DOHH2 (cell line): ENCODE measurements around the gene ALOX12B.
"Not testable (repeated sequence)": the region's sequence is repeated elsewhere in the genome, so short reads cannot be mapped to it uniquely, and the experiment has no call there.

ENCODE experiments used
- H3F3A ChIP-seq: fragments of 200-600 bp; sonication (generic), shearing (Covaris generic); 2 replicates; pipeline ENCODE4 v1.6.0; 2016; ENCODE audit warnings: antibody characterized with exemption, mild to moderate bottlenecking; ENCODE audit not compliant: control insufficient read depth, insufficient read depth
- H3K27ac ChIP-seq: fragments of 200-600 bp; sonication (generic); 2 replicates; pipeline ENCODE4 v1.5.1; 2014; ENCODE audit warnings: low read depth, mild to moderate bottlenecking, low read length, moderate library complexity
- H3K27me3 ChIP-seq: fragments of 200-600 bp; sonication (generic); 2 replicates; pipeline ENCODE4 v1.6.1; 2014; ENCODE audit warnings: mild to moderate bottlenecking, low read length, mixed read lengths; ENCODE audit not compliant: control insufficient read depth
- H3K36me3 ChIP-seq: fragments of 200-600 bp; sonication (generic); 2 replicates; pipeline ENCODE4 v1.6.1; 2014; ENCODE audit warnings: mild to moderate bottlenecking, low read length, moderate library complexity, mixed read lengths; ENCODE audit not compliant: control insufficient read depth
- H3K4me1 ChIP-seq: fragments of 200-600 bp; sonication (generic); 2 replicates; pipeline ENCODE4 v1.6.1; 2014; ENCODE audit warnings: mild to moderate bottlenecking, low read length, mixed read lengths; ENCODE audit not compliant: control insufficient read depth
- H3K4me2 ChIP-seq: fragments of 200-600 bp; sonication (generic); 2 replicates; pipeline ENCODE4 v1.6.0; 2014; ENCODE audit warnings: mild to moderate bottlenecking, low read length, moderate library complexity
- H3K4me3 ChIP-seq: fragments of 200-600 bp; sonication (generic); 2 replicates; pipeline ENCODE4 v1.5.1; 2014; ENCODE audit warnings: mild to moderate bottlenecking, low read length, mixed read lengths
- H3K79me2 ChIP-seq: fragments of 200-600 bp; sonication (generic); 2 replicates; pipeline ENCODE4 v1.6.1; 2014; ENCODE audit warnings: mild to moderate bottlenecking, low read length, mixed read lengths; ENCODE audit not compliant: control insufficient read depth
- H3K9me2 ChIP-seq: fragments of 200-600 bp; sonication (generic); replicated peaks from 2 replicates; pipeline ENCODE4 v1.6.1; 2014; ENCODE audit warnings: mild to moderate bottlenecking, low read length, mixed read lengths; ENCODE audit not compliant: control insufficient read depth
- H3K9me3 ChIP-seq: fragments of 200-600 bp; sonication (generic); 2 replicates; pipeline ENCODE4 v1.6.1; 2014; ENCODE audit warnings: antibody characterized with exemption, low read length, mixed read lengths; ENCODE audit not compliant: control insufficient read depth, insufficient read depth
- H4K20me1 ChIP-seq: fragments of 200-600 bp; sonication (generic); 2 replicates; pipeline ENCODE4 v1.6.0; 2014; ENCODE audit warnings: low read depth, mild to moderate bottlenecking, antibody characterized with exemption, low read length, moderate library complexity; ENCODE audit not compliant: control insufficient read depth, insufficient read depth
- EZH2phosphoT487 ChIP-seq: fragments of 200-600 bp; sonication (generic); IDR thresholded peaks from 2 replicates; pipeline ENCODE4 v1.6.1; 2017; ENCODE audit warnings: borderline replicate concordance, mild to moderate bottlenecking, antibody characterized with exemption, low read length, moderate library complexity, mixed read lengths
- TF ChIP-seq, protein P1 (sequence below): fragments of 200-600 bp; sonication (generic); IDR thresholded peaks from one replicate; pipeline ENCODE4 v1.5.1; 2014; ENCODE audit warnings: antibody characterized with exemption, mild to moderate bottlenecking, low read depth, low read length; ENCODE audit not compliant: poor library complexity, severe bottlenecking

Gene ALOX12B

DNA sequence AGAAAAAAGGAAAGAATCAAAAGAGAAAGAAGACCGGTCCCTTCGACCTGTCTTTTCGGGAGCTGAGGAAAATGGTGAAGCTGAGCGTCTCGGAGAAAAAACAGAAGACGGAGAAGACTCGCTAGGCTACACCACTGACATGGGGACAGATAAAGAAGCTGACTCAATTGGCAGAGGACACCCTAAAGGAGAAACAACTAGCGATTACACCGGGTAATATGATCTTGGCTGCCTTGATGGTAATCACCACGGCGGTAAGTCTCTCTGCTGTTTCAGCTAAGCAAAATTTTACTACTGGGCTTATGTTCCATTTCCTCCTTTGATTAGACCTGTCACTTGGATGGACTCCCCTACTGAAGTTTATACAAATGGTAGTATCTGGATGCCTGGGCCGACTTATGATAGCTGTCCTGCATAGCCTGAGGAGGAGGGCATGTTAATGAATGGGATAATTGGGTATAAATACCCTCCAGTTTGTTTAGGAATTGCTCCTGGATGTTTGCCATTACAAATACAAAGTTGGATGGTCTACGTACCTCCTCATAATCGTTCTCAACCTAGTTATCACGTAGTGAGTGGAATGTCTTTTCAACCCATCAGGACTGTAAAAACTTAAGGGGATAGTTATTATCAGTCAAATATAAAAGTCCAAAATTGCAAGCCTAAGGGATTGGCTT is 24.6 kb downstream of the ALOX12B start:
- Histone ChIP-seq H3K9me2 (no peaks in the 10 kb centered on the region), H3K9me3 (no peaks in the 10 kb centered on the region), H4K20me1 (no peaks in the 10 kb centered on the region), H3F3A (no peaks in the 10 kb centered on the region), H3K27me3 (peaks cover 67% of the 10 kb centered on the region), H3K79me2 (no peaks in the 10 kb centered on the region), H3K4me1 (peaks cover 19% of the 10 kb centered on the region), H3K36me3 (no peaks in the 10 kb centered on the region), H3K4me3 (no peak overlapping the region), H3K27ac (no peak overlapping the region), H3K4me2 (no peak overlapping the region)
- TF ChIP-seq EZH2phosphoT487 = no peak
- TF ChIP-seq, protein P1, sequence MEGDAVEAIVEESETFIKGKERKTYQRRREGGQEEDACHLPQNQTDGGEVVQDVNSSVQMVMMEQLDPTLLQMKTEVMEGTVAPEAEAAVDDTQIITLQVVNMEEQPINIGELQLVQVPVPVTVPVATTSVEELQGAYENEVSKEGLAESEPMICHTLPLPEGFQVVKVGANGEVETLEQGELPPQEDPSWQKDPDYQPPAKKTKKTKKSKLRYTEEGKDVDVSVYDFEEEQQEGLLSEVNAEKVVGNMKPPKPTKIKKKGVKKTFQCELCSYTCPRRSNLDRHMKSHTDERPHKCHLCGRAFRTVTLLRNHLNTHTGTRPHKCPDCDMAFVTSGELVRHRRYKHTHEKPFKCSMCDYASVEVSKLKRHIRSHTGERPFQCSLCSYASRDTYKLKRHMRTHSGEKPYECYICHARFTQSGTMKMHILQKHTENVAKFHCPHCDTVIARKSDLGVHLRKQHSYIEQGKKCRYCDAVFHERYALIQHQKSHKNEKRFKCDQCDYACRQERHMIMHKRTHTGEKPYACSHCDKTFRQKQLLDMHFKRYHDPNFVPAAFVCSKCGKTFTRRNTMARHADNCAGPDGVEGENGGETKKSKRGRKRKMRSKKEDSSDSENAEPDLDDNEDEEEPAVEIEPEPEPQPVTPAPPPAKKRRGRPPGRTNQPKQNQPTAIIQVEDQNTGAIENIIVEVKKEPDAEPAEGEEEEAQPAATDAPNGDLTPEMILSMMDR = no peak

DNA sequence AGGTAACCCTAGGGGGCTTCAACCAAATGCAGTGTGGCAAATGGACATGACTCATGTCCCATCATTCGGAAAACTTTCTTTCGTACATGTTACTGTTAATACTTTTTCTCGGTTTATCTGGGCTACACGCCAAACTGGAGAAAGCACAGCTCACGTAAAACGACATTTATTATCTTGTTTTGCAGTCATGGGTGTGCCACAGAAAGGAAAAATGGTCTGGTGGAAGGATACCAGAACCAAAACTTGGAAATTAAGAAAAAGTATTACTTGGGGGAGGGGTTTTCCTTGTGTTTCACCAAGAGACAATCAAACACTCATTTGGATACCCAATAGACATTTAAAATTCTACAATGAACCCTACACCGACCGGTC is 25.1 kb downstream of the ALOX12B start:
- Histone ChIP-seq H3K36me3 (no peaks in the 10 kb centered on the region), H3K27me3 (peaks cover 64% of the 10 kb centered on the region), H3K79me2 (no peaks in the 10 kb centered on the region), H3K4me3 (no peak overlapping the region), H3K9me3 (no peaks in the 10 kb centered on the region), H3K9me2 (no peaks in the 10 kb centered on the region), H3K4me2 (no peak overlapping the region), H3F3A (no peaks in the 10 kb centered on the region), H4K20me1 (no peaks in the 10 kb centered on the region), H3K27ac (no peak overlapping the region), H3K4me1 (peaks cover 24% of the 10 kb centered on the region)
- TF ChIP-seq, protein P1 = no peak
- TF ChIP-seq EZH2phosphoT487 = no peak

DNA sequence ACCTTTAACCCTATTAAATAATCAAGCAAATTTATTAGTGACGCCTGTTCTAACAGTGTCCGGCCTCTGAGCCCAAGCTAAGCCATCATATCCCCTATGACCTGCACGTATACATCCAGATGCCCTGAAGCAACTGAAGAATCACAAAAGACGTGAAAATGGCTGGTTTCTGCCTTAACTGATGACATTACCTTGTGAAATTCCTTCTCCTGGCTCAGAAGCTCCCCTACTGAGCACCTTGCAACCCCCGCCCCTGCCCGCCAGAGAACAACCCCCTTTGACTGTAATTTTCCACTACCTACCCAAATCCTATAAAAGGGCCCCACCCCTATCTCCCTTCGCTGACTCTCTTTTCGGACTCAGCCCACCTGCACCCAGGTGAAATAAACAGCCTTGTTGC is 25.7 kb downstream of the ALOX12B start:
- not testable (repeated sequence) for H3K9me3 ChIP-seq, H3F3A ChIP-seq, H3K79me2 ChIP-seq, H4K20me1 ChIP-seq, H3K4me2 ChIP-seq, H3K9me2 ChIP-seq, H3K27ac ChIP-seq, H3K36me3 ChIP-seq, H3K4me3 ChIP-seq
- H3K27me3 ChIP-seq = peaks cover 59% of the 10 kb centered on the region
- peaks cover 30% of the 10 kb centered on the region for H3K4me1 ChIP-seq

DNA sequence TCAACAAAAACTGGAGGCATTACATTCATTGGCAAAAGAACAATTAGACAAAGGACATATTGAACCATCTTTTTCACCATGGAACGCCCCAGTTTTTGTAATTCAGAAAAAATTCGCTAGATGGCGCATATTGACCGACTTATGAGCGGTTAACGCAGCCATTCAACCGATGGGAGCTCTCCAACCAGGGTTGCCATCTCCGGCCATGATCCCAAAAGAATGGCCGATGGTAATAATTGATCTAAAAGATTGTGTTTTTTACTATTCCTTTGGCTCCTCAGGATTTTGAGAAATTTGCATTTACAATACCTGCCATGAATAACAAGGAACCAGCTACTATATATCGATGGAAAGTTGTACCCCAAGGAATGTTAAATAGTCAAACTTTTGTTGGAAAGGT is 27.2 kb downstream of the ALOX12B start:
- no peaks in the 10 kb centered on the region for H3K36me3 ChIP-seq
- no peak overlapping the region for H3K4me3 ChIP-seq
- H3K9me2 ChIP-seq = no peaks in the 10 kb centered on the region
- H4K20me1 ChIP-seq = no peaks in the 10 kb centered on the region
- H3K4me2 ChIP-seq = no peak overlapping the region
- peaks cover 54% of the 10 kb centered on the region for H3K27me3 ChIP-seq
- H3F3A ChIP-seq = no peaks in the 10 kb centered on the region
- H3K79me2 ChIP-seq = no peaks in the 10 kb centered on the region
- H3K27ac ChIP-seq = no peak overlapping the region
- no peak for TF ChIP-seq EZH2phosphoT487
- TF ChIP-seq, protein P1 = peak; percentile 82
- no peaks in the 10 kb centered on the region for H3K9me3 ChIP-seq
- peaks cover 44% of the 10 kb centered on the region for H3K4me1 ChIP-seq
